NCI-H2081 treated with DMSO at 0.1 percent for 48 hours (cell line): ENCODE results near the gene BAHD1.
"Not testable (repeated sequence)": the region's sequence is repeated elsewhere in the genome, so short reads cannot be mapped to it uniquely, and the experiment has no call there.

Source experiments
- DNase-seq: peaks from one replicate; lab custom pipeline; 2025; lab: John Stamatoyannopoulos, UW

Gene BAHD1

GRCh38 chr15:40445421-40445922 is 4.7 kb downstream of the BAHD1 start:
- DNase-seq, result no peak

GRCh38 chr15:40446144-40446543 is 5.4 kb downstream of the BAHD1 start:
- no peak for DNase-seq

GRCh38 chr15:40448354-40448753 is 7.6 kb downstream of the BAHD1 start:
- no peak for DNase-seq

GRCh38 chr15:40449275-40449674 is 8.5 kb downstream of the BAHD1 start:
- no peak for DNase-seq

GRCh38 chr15:40450047-40450446 is 9.3 kb downstream of the BAHD1 start:
- no peak for DNase-seq

GRCh38 chr15:40451527-40452158 is 10.9 kb downstream of the BAHD1 start:
- no peak for DNase-seq

GRCh38 chr15:40452296-40453090 is 11.7 kb downstream of the BAHD1 start:
- DNase-seq, result no peak

GRCh38 chr15:40453941-40454340 is 13.2 kb downstream of the BAHD1 start:
- not testable (repeated sequence) for DNase-seq

- DNase-seq, result no peak
Measured at GRCh38 chr15:40454904-40455391, 14.2 kb downstream of the BAHD1 start.

GRCh38 chr15:40456299-40456712 is 15.6 kb downstream of the BAHD1 start:
- no peak for DNase-seq

- DNase-seq, result no peak
Measured at GRCh38 chr15:40456738-40457137, 16.0 kb downstream of the BAHD1 start.

GRCh38 chr15:40458495-40459371 is 18.0 kb downstream of the BAHD1 start:
- DNase-seq, result no peak

GRCh38 chr15:40459391-40460015 is 18.8 kb downstream of the BAHD1 start:
- DNase-seq, result no peak

GRCh38 chr15:40460404-40460803 is 19.7 kb downstream of the BAHD1 start:
- DNase-seq, result no peak

GRCh38 chr15:40461958-40462357 is 21.2 kb downstream of the BAHD1 start:
- DNase-seq, result no peak

- no peak for DNase-seq
Measured at GRCh38 chr15:40463279-40463678, 22.5 kb downstream of the BAHD1 start.

GRCh38 chr15:40463886-40464545 is 23.3 kb downstream of the BAHD1 start:
- no peak for DNase-seq

GRCh38 chr15:40464595-40465185 is 23.9 kb downstream of the BAHD1 start:
- no peak for DNase-seq

GRCh38 chr15:40465939-40466338 is 25.2 kb downstream of the BAHD1 start:
- DNase-seq, result no peak

- no peak for DNase-seq
Measured at GRCh38 chr15:40466426-40467260, 25.9 kb downstream of the BAHD1 start.
